ENCODE measurements around the gene ZBED4.

The ZBED4 gene

DNA sequence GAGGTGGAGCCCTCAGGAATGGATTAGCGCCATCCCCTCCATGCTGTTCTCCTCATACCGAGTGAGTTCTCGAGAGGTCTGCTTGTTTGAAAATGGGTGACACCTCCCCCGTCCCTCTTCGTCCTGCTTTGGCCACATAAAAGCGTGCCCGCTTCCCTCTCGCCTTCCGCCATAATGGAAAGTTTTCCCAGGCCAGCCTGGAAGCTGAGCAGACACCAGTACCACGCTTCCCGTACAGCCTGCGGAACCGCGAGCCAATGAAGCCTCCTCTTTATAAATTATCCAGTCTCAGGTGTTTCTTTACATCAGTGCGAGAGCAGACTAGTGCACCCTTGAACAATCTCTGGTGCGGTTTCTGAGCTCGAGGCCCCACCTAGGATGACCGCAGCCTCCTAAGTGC, 51.8 kb downstream of the ZBED4 start:
- Histone ChIP-seq H3K27ac (ENCODE audit: low read depth, low read length) (no peak overlapping the region), H3K9ac (ENCODE audit: low read length) (no peak overlapping the region), H3F3A (ENCODE audit: insufficient read depth) (no peaks in the 10 kb centered on the region), H3K9me2 (replicated peaks; ENCODE audit: insufficient read depth, low read length) (no peaks in the 10 kb centered on the region), H4K20me1 (ENCODE audit: low read depth, low read length) (no peaks in the 10 kb centered on the region), H3K4me3 (ENCODE audit: insufficient read depth, low read length, poor library complexity, severe bottlenecking) (no peak overlapping the region), H3K36me3 (ENCODE audit: low read length) (peaks cover 8% of the 10 kb centered on the region; the same call in 1 of the 2 replicates), H3K27me3 (ENCODE audit: low read length) (no peaks in the 10 kb centered on the region), H3K79me2 (ENCODE audit: insufficient read depth, low read length) (no peaks in the 10 kb centered on the region), H3K9me3 (ENCODE audit: insufficient read depth, low read length) (no peaks in the 10 kb centered on the region), H3K4me2 (ENCODE audit: low read depth, low read length, poor library complexity, severe bottlenecking) (no peak overlapping the region), H2AFZ (ENCODE audit: low read depth, low read length, severe bottlenecking) (no peak overlapping the region)
- TF ChIP-seq, protein P1, sequence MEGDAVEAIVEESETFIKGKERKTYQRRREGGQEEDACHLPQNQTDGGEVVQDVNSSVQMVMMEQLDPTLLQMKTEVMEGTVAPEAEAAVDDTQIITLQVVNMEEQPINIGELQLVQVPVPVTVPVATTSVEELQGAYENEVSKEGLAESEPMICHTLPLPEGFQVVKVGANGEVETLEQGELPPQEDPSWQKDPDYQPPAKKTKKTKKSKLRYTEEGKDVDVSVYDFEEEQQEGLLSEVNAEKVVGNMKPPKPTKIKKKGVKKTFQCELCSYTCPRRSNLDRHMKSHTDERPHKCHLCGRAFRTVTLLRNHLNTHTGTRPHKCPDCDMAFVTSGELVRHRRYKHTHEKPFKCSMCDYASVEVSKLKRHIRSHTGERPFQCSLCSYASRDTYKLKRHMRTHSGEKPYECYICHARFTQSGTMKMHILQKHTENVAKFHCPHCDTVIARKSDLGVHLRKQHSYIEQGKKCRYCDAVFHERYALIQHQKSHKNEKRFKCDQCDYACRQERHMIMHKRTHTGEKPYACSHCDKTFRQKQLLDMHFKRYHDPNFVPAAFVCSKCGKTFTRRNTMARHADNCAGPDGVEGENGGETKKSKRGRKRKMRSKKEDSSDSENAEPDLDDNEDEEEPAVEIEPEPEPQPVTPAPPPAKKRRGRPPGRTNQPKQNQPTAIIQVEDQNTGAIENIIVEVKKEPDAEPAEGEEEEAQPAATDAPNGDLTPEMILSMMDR (IDR thresholded peaks at IDR 0.05; ENCODE audit: insufficient read depth, low read length, poor library complexity, severe bottlenecking), result no peak
- TF ChIP-seq EZH2phosphoT487 (conservative IDR thresholded peaks at IDR 0.05; ENCODE audit: low read length), result no peak

DNA sequence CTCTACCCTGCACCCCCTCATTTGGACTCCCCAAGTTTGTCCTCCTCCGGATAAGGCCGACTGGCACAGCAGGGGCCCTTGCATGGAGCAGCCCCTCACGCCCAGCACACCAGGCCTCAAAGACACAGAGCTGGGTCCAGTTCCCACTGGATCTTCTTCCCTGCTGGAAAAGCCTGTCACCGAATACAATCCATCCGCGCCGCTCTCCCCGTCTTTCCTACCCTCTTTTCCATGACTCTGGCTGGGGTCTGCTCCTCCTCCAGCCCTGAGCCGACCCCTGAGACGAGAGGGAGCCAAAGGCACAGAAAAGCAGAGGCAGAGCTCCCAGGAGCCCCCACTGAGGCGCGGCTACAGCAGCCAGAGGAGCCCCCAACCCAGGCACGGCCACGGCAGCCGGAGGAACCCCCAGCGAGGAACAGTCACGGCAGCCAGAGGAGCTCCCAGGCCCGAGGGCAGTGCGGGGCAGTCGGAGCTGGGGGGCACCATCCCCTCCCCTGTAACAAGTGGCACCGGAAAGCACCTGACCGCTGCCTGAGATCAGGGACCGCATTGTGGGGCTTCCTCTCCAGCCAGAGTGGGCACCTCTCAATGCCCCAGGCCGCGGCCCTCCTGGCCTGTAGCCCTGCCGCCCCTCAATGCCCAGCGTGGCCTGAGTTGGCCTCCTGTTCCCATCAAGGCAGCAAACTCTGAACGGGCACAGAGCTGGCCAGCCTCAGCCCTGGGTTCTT, 52.6 kb downstream of the ZBED4 start:
- Histone ChIP-seq H3K36me3 (ENCODE audit: low read length) (peaks cover 8% of the 10 kb centered on the region; the same call in 1 of the 2 replicates), H4K20me1 (ENCODE audit: low read depth, low read length) (no peaks in the 10 kb centered on the region), H3F3A (ENCODE audit: insufficient read depth) (no peaks in the 10 kb centered on the region), H3K79me2 (ENCODE audit: insufficient read depth, low read length) (no peaks in the 10 kb centered on the region), H3K9me3 (ENCODE audit: insufficient read depth, low read length) (no peaks in the 10 kb centered on the region), H2AFZ (ENCODE audit: low read depth, low read length, severe bottlenecking) (no peak overlapping the region), H3K4me2 (ENCODE audit: low read depth, low read length, poor library complexity, severe bottlenecking) (no peak overlapping the region), H3K27me3 (ENCODE audit: low read length) (no peaks in the 10 kb centered on the region), H3K27ac (ENCODE audit: low read depth, low read length) (no peak overlapping the region), H3K9ac (ENCODE audit: low read length) (no peak overlapping the region), H3K4me3 (ENCODE audit: insufficient read depth, low read length, poor library complexity, severe bottlenecking) (no peak overlapping the region), H3K9me2 (replicated peaks; ENCODE audit: insufficient read depth, low read length) (no peaks in the 10 kb centered on the region)
- TF ChIP-seq, protein P1 (IDR thresholded peaks at IDR 0.05; ENCODE audit: insufficient read depth, low read length, poor library complexity, severe bottlenecking), result no peak
- no peak for TF ChIP-seq EZH2phosphoT487 (conservative IDR thresholded peaks at IDR 0.05; ENCODE audit: low read length)

DNA sequence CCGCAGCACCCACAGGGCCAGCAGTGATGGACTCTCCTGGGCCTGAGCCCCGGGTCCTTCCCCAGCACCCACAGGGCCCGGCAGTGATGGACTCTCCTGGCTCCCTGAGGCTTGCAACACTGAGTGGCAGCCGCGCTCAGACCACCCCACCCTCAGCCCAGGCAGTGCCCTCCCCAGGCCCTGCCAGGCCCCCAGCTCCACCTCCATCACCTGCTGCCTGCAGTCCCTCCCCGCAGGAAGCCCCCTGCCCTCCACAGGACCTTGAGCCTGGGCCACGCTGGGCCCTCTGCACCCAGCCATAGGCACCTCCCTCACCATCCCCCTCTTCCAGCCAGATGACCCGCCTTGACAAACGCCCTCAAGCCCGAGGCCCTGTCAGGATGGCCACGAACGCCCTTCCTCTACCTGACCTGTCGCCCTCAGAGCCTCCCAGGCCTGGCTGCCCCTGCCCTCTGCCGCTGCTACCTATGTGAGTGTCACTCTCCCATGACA, 53.2 kb downstream of the ZBED4 start:
- Histone ChIP-seq H4K20me1 (ENCODE audit: low read depth, low read length) (no peaks in the 10 kb centered on the region), H3K79me2 (ENCODE audit: insufficient read depth, low read length) (no peaks in the 10 kb centered on the region), H3K9me2 (replicated peaks; ENCODE audit: insufficient read depth, low read length) (no peaks in the 10 kb centered on the region), H3K4me3 (ENCODE audit: insufficient read depth, low read length, poor library complexity, severe bottlenecking) (no peak overlapping the region), H2AFZ (ENCODE audit: low read depth, low read length, severe bottlenecking) (no peak overlapping the region), H3K9ac (ENCODE audit: low read length) (no peak overlapping the region), H3K9me3 (ENCODE audit: insufficient read depth, low read length) (no peaks in the 10 kb centered on the region), H3K27ac (ENCODE audit: low read depth, low read length) (no peak overlapping the region), H3K4me2 (ENCODE audit: low read depth, low read length, poor library complexity, severe bottlenecking) (no peak overlapping the region), H3K36me3 (ENCODE audit: low read length) (peaks cover 5% of the 10 kb centered on the region; the same call in 1 of the 2 replicates), H3F3A (ENCODE audit: insufficient read depth) (no peaks in the 10 kb centered on the region), H3K27me3 (ENCODE audit: low read length) (no peaks in the 10 kb centered on the region)
- TF ChIP-seq, protein P1 (IDR thresholded peaks at IDR 0.05; ENCODE audit: insufficient read depth, low read length, poor library complexity, severe bottlenecking), result no peak
